Lung (tissue), 12 donors: ENCODE data around the gene CDC42BPG. TPM values are rescaled to one million over a fixed set of nuclear protein-coding genes. Genes with fewer than 3 reads are reported as not detected.
A peak's percentile ranks its signal among the peaks of the same experiment; 100 is the strongest.

ENCODE experiments used
- ATAC-seq: fragments of 200-7000 bp; cut with Tn5 transposase; one replicate; pipeline ENCODE4 v1.9.1; 2020; ENCODE audit warnings: moderate number of reproducible peaks; ENCODE audit not compliant: insufficient read depth, low FRiP score
- DNase-seq, 3 donors: peaks; one replicate each; pipeline ENCODE4 v3.0.0-alpha.2; 2013 to 2017
- H3K27ac ChIP-seq, 2 donors: one replicate each; pipeline ENCODE4 v1.5.1; 2013; ENCODE audit warnings: mild to moderate bottlenecking in 2 of 2, moderate library complexity in 2 of 2, control low read depth in 1 of 2, inconsistent platforms in 1 of 2, low read depth in 1 of 2, low read length in 1 of 2
- H3K27me3 ChIP-seq, 3 donors: one replicate each; pipeline ENCODE4 v1.5.1; 2013; ENCODE audit warnings: low read length in 2 of 3; ENCODE audit not compliant: control insufficient read depth in 3 of 3, insufficient read depth in 3 of 3
- H3K36me3 ChIP-seq, 4 donors: one replicate each; pipeline ENCODE4 v1.5.1; 2013; ENCODE audit warnings: low read length in 4 of 4, mild to moderate bottlenecking in 1 of 4, moderate library complexity in 1 of 4; ENCODE audit not compliant: control insufficient read depth in 4 of 4, insufficient read depth in 4 of 4
- H3K4me1 ChIP-seq, 5 donors: one replicate each; pipeline ENCODE4 v1.5.1; 2013; ENCODE audit warnings: low read length in 5 of 5, mild to moderate bottlenecking in 2 of 5, moderate library complexity in 1 of 5; ENCODE audit not compliant: control insufficient read depth in 5 of 5, insufficient read depth in 5 of 5
- H3K4me3 ChIP-seq: one replicate; pipeline ENCODE4 v1.5.1; 2013; ENCODE audit warnings: mild to moderate bottlenecking, control low read depth, moderate library complexity
- H3K9ac ChIP-seq, 2 donors: one replicate each; pipeline ENCODE4 v1.5.1; 2013; ENCODE audit warnings: low read length in 2 of 2, control low read depth in 1 of 2; ENCODE audit not compliant: insufficient read depth in 1 of 2
- H3K9me3 ChIP-seq, 4 donors: one replicate each; pipeline ENCODE4 v1.5.1; 2013; ENCODE audit warnings: low read length in 3 of 4, mild to moderate bottlenecking in 1 of 4, moderate library complexity in 1 of 4; ENCODE audit not compliant: control insufficient read depth in 4 of 4, insufficient read depth in 3 of 4
- WGBS, 2 donors: extraction: QIAGEN DNeasy Blood & Tissue Kit; methylation state at CpG; one replicate each; pipeline ENCODE4 v1.1.7; 2013; 5-methylcytosine and 5-hydroxymethylcytosine counted together
- polyA plus RNA-seq, 2 donors: library from polyadenylated mRNA; stranded (reverse); fragments of 200-250 nt; gene quantifications; one replicate each; pipeline ENCODE4 v1.2.1, GENCODE V29; 2013
- total RNA-seq, 2 donors: library from RNA; depleted of rRNA in 1 of 2; stranded (reverse); fragments of >200 nt in 1 of 2; gene quantifications; one replicate each; pipeline ENCODE4 v1.2.1, GENCODE V29; 2014 to 2021
- TF ChIP-seq, protein P1 (sequence below): IDR thresholded peaks from 2 replicates; pipeline ENCODE4 v1.5.1; 2012; ENCODE audit warnings: mild to moderate bottlenecking; ENCODE audit errors: control extremely low read depth, extremely low read depth
- donor health status: control.
- donor health status: control.
- donor health status: Bipolar disorder and iron deficiency.
- donor health status: healthy.
- donor health status: DM: yes; HTN: yes; CAD: no.

The CDC42BPG gene
- total and polyA plus RNA-seq, 4 donors, result 7.1 to 23.5 (median 10.6) TPM

DNA sequence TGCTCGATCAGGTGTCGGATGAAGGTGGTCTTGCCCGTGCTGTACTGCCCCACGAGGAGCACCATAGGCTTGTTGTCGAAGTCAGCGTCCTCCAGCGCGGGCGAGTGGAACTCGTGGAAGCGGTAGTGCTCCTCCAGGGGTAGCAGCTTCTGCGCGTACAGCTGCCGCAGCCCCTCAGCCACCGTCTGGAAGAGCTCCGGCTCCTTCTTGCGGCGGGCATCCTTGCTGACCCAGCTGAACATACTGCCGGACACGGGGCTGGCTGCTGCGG, 33.7 kb upstream of the CDC42BPG start:
- H3K36me3 ChIP-seq, result peaks cover 4 to 20% (median 8%) of the 10 kb centered on the region in 4 donors
- no peaks in the 10 kb centered on the region for H3K9me3 ChIP-seq
- H3K27me3 ChIP-seq, result no peaks in the 10 kb centered on the region
- peak overlapping the region; percentile 93 for H3K4me3 ChIP-seq
- peaks cover 2 to 35% (median 12%) of the 10 kb centered on the region in 5 donors for H3K4me1 ChIP-seq
- H3K27ac ChIP-seq, result peak overlapping the region; percentile 69 to 90
- TF ChIP-seq, protein P1, sequence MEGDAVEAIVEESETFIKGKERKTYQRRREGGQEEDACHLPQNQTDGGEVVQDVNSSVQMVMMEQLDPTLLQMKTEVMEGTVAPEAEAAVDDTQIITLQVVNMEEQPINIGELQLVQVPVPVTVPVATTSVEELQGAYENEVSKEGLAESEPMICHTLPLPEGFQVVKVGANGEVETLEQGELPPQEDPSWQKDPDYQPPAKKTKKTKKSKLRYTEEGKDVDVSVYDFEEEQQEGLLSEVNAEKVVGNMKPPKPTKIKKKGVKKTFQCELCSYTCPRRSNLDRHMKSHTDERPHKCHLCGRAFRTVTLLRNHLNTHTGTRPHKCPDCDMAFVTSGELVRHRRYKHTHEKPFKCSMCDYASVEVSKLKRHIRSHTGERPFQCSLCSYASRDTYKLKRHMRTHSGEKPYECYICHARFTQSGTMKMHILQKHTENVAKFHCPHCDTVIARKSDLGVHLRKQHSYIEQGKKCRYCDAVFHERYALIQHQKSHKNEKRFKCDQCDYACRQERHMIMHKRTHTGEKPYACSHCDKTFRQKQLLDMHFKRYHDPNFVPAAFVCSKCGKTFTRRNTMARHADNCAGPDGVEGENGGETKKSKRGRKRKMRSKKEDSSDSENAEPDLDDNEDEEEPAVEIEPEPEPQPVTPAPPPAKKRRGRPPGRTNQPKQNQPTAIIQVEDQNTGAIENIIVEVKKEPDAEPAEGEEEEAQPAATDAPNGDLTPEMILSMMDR, result no peak
- WGBS, 2 donors, result 0 to 1% methylated on average over 21 of the region's 21 CpGs
- DNase-seq (no peak), ATAC-seq (peak; percentile 3)
- peak overlapping the region in 1 of 2 donors; percentile 51 for H3K9ac ChIP-seq

DNA sequence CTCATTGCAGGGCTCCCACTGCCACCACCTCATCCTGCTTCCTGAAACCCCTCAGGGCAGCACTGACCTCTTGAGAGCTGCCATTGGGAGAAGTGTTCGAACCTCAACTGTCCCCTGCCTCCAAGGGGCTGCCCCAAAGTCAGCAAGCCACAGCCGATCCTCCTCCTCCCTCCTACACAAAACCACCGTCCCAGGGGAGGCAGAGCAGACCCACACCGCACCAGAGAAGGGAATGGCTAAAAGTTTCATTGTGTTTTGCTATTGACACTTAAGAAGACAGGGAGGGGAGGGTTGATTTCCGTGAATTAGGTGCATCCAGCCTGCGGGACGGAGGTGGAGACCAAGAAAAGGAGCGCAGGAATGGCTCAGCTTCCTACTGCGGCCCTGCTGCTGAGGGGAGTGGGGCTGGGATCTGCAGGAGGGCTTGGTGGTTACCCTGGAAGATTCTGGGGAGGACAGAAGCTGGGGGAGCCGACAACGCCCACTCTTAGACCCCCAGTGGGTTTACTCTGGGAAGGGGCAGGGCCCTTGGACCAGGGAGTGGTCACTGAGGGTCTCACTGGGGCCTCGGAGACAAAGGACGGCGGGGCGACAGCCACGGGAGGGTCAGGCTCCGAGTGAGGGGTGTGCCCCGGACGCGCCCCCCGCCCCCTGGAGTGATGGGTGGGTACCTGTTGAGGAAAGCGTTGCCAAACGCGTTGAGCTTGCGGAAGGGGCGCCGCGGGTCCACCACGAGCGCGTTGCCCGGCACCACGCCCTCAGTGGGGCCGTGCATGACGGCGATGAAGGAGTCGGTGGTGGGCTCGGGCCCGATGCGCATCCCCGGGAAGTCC, 33.2 kb upstream of the CDC42BPG start:
- ATAC-seq (no peak), DNase-seq (no peak)
- WGBS, 2 donors, result 1 to 2% methylated on average over 41 of the region's 41 CpGs
- TF ChIP-seq, protein P1, result no peak
- H3K4me3 ChIP-seq, result peak overlapping the region; percentile 93
- H3K36me3 ChIP-seq, result peaks cover 4 to 26% (median 12%) of the 10 kb centered on the region in 4 donors
- peaks cover 2 to 35% (median 13%) of the 10 kb centered on the region in 5 donors for H3K4me1 ChIP-seq
- no peaks in the 10 kb centered on the region for H3K9me3 ChIP-seq
- H3K9ac ChIP-seq, result peak overlapping the region; percentile 30 to 51
- peak overlapping the region; percentile 69 to 90 for H3K27ac ChIP-seq
- H3K27me3 ChIP-seq, result no peaks in the 10 kb centered on the region

DNA sequence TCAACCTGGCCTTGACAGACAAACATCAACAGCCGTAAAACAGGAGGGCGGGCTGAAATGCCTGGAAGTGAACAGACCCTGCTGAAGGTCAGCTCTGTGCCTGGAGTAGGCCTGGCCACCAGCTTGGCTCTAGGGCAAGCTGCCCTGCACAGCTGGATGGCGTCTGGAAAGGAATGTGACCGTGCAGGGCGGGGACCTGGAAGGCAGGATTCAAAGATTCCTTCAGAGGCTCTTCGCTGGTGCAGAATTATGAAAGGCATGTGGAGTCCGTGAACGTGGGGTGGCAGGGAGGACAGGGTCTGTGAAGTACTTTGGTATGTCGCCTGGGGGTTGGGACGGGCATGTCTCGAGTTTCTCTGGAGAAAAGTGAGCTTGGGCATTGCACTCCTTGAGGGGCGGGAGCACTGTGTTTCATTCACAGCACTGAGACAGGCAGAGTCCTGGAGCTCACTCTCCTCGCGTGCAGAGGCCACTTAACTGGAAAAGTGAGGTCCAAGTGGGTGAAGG, 32.4 kb upstream of the CDC42BPG start:
- ATAC-seq (no peak), DNase-seq (peak; percentile 48 to 64 (median 61))
- Histone ChIP-seq H3K27me3 (no peaks in the 10 kb centered on the region), H3K4me3 (peak overlapping the region; percentile 93), H3K4me1 (peaks cover 2 to 36% (median 14%) of the 10 kb centered on the region in 5 donors), H3K27ac (peak overlapping the region; percentile 69 to 90), H3K9ac (peak overlapping the region in 1 of 2 donors; percentile 30), H3K9me3 (no peaks in the 10 kb centered on the region), H3K36me3 (peaks cover 4 to 28% (median 13%) of the 10 kb centered on the region in 4 donors)
- TF ChIP-seq, protein P1, result no peak
- WGBS, 2 donors, result 31 to 64% methylated on average over 14 of the region's 14 CpGs
